Activated CD8-positive, alpha-beta memory T cell treated with anti-CD3 and anti-CD28 coated beads, Interleukin-2, amount 50 U/mL, for 1 hour (primary cell): ENCODE results near the gene FBLN2.

Experiments used
- DNase-seq: peaks from one replicate; pipeline ENCODE4 v3.0.0-alpha.2; 2020; ENCODE audit errors: extremely low read depth

Gene FBLN2

GRCh38 chr3:13581485-13582365 is 32.8 kb downstream of the FBLN2 start:
- DNase-seq: no peak

- no peak for DNase-seq
These were observed 33.7 kb downstream of the FBLN2 start for GRCh38 chr3:13582366-13583250.

- no peak for DNase-seq
These were observed 34.6 kb downstream of the FBLN2 start for GRCh38 chr3:13583251-13584180.

- no peak for DNase-seq
These were observed 35.5 kb downstream of the FBLN2 start for GRCh38 chr3:13584427-13584891.

GRCh38 chr3:13584901-13585300 is 36.0 kb downstream of the FBLN2 start:
- DNase-seq: no peak

- no peak for DNase-seq
These were observed 38.5 kb downstream of the FBLN2 start for GRCh38 chr3:13587442-13587841.

GRCh38 chr3:13588221-13588701 is 39.3 kb downstream of the FBLN2 start:
- no peak for DNase-seq

- DNase-seq: no peak
These were observed 40.1 kb downstream of the FBLN2 start for GRCh38 chr3:13588993-13589392.

- no peak for DNase-seq
These were observed 42.1 kb downstream of the FBLN2 start for GRCh38 chr3:13590841-13591520.

GRCh38 chr3:13593615-13594014 is 44.7 kb downstream of the FBLN2 start:
- no peak for DNase-seq

- no peak for DNase-seq
These were observed 45.2 kb downstream of the FBLN2 start for GRCh38 chr3:13594146-13594545.

- DNase-seq: no peak
These were observed 46.1 kb downstream of the FBLN2 start for GRCh38 chr3:13594991-13595421.

- DNase-seq: no peak
These were observed 46.6 kb downstream of the FBLN2 start for GRCh38 chr3:13595485-13595884.

GRCh38 chr3:13596426-13597205 is 47.7 kb downstream of the FBLN2 start:
- no peak for DNase-seq

GRCh38 chr3:13597661-13598060 is 48.7 kb downstream of the FBLN2 start:
- no peak for DNase-seq

GRCh38 chr3:13598201-13598600 is 49.3 kb downstream of the FBLN2 start:
- DNase-seq: no peak

- no peak for DNase-seq
These were observed 50.3 kb downstream of the FBLN2 start for GRCh38 chr3:13598926-13599886.

- no peak for DNase-seq
These were observed 51.0 kb downstream of the FBLN2 start for GRCh38 chr3:13599887-13600450.
